ENCODE data around the gene MMAB. TPM values are rescaled to one million over a fixed set of nuclear protein-coding genes. Genes with fewer than 3 reads are reported as not detected.

The MMAB gene
- total RNA-seq, 1 experiment from 2014 or later, result 34.9 TPM

DNA sequence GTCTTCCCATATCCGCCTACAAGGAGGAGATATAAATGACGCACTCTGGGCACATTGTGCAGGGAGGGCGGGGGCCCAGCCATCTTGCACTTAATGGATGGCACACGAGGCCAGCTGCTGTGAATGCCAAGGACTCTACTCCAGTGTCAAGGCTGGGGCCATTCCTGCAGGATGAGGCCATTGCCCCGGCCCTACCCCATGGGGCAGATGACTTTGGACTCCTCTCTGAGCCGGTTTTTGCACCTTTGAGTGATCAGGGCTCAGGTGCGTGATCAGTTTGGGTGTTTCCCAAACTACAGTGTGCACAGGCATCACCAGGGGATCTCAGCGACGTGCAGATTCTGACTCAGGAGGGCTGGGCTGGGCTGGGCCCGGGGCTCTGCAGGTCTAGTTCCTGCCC is 16.1 kb downstream of the MMAB start:
- H3K27me3 ChIP-seq (ENCODE audit: insufficient read depth, low read length), result 0 out of 2 replicates have a peak, but pooled peaks cover 6% of the 10 kb centered on the region
- BruUV-seq (replicated peaks), result no TSS peak
- no peak overlapping the region for H3K4me3 ChIP-seq (replicated peaks in 1 of 2; ENCODE audit: low read depth in 1 of 2, low read length in 2 of 2)
- no peak for DNase-seq (ENCODE audit: low read depth, low spot score)
- no peak overlapping the region for H3K4me2 ChIP-seq (ENCODE audit: low read length)
- H3K36me3 ChIP-seq (ENCODE audit: control insufficient read depth in 1 of 2, insufficient read depth in 2 of 2, low read length in 2 of 2), result no peaks in the 10 kb centered on the region
- no peak overlapping the region for H3K9ac ChIP-seq (ENCODE audit: low read length)
- ChIA-PET POLR2A (no interaction called here), CTCF (no interaction called here), RAD21 (ENCODE audit: low non-redundant PET in 1 of 2, low total read pairs in 2 of 2, uncharacterized antibody in 2 of 2, unreplicated experiment in 2 of 2) (no interaction called here)
- no peak for TF ChIP-seq CBX3 (IDR thresholded peaks at IDR 0.05; ENCODE audit: low read depth)
- intact Hi-C loops (cut with micrococcal nuclease), result no loop called here
- H3K9me2 ChIP-seq (ENCODE audit: insufficient read depth), result no peaks in the 10 kb centered on the region
- H4K20me1 ChIP-seq (ENCODE audit: insufficient read depth), result no peaks in the 10 kb centered on the region
- no peaks in the 10 kb centered on the region for H3K4me1 ChIP-seq (ENCODE audit: control insufficient read depth in 1 of 2, insufficient read depth in 2 of 2, low read length in 2 of 2)
- H2AFZ ChIP-seq (ENCODE audit: low read depth, low read length, poor library complexity, severe bottlenecking), result no peak overlapping the region
- ATAC-seq, result no peak
- H3K27ac ChIP-seq (ENCODE audit: low read depth, low read length), result no peak overlapping the region
- no peaks in the 10 kb centered on the region for H3K79me2 ChIP-seq (ENCODE audit: insufficient read depth, low read length)
- no peaks in the 10 kb centered on the region for H3K9me3 ChIP-seq (ENCODE audit: control insufficient read depth in 1 of 2, insufficient read depth in 1 of 2, low read depth in 1 of 2, low read length in 2 of 2)

GRCh38 chr12:109555431-109556315 is 17.6 kb downstream of the MMAB start:
- no peaks in the 10 kb centered on the region for H3K36me3 ChIP-seq (ENCODE audit: control insufficient read depth in 1 of 2, insufficient read depth in 2 of 2, low read length in 2 of 2)
- H3K9me2 ChIP-seq (ENCODE audit: insufficient read depth), result no peaks in the 10 kb centered on the region
- no peak for ATAC-seq
- no peak overlapping the region for H2AFZ ChIP-seq (ENCODE audit: low read depth, low read length, poor library complexity, severe bottlenecking)
- intact Hi-C loops (cut with micrococcal nuclease), result no loop called here
- POLR2A ChIA-PET, result no interaction called here
- H3K4me3 ChIP-seq (replicated peaks in 1 of 2; ENCODE audit: low read depth in 1 of 2, low read length in 2 of 2), result no peak overlapping the region
- H3K9ac ChIP-seq (ENCODE audit: low read length), result no peak overlapping the region
- no peak overlapping the region for H3K27ac ChIP-seq (ENCODE audit: low read depth, low read length)
- H3K79me2 ChIP-seq (ENCODE audit: insufficient read depth, low read length), result no peaks in the 10 kb centered on the region
- BruUV-seq (replicated peaks), result no TSS peak
- H3K27me3 ChIP-seq (ENCODE audit: insufficient read depth, low read length), result 0 out of 2 replicates have a peak, but pooled peaks cover 6% of the 10 kb centered on the region
- no peak overlapping the region for H3K4me2 ChIP-seq (ENCODE audit: low read length)
- DNase-seq (ENCODE audit: low read depth, low spot score), result no peak
- H3K4me1 ChIP-seq (ENCODE audit: control insufficient read depth in 1 of 2, insufficient read depth in 2 of 2, low read length in 2 of 2), result no peaks in the 10 kb centered on the region
- CTCF ChIA-PET, result no interaction called here
- no peaks in the 10 kb centered on the region for H4K20me1 ChIP-seq (ENCODE audit: insufficient read depth)
- RAD21 ChIA-PET (ENCODE audit: low non-redundant PET in 1 of 2, low total read pairs in 2 of 2, uncharacterized antibody in 2 of 2, unreplicated experiment in 2 of 2), result no interaction called here
- no peak for TF ChIP-seq REST (IDR thresholded peaks at IDR 0.05; ENCODE audit: low read depth)
- TF ChIP-seq SP1 (IDR thresholded peaks at IDR 0.05; ENCODE audit: low read depth), result no peak
- TF ChIP-seq CTCF (IDR thresholded peaks at IDR 0.05 in 2 of 3, conservative IDR thresholded peaks at IDR 0.05 in 1 of 3; ENCODE audit: borderline replicate concordance in 1 of 3, insufficient read depth in 1 of 3, low read depth in 2 of 3, low read length in 2 of 3), result no peak
- TF ChIP-seq EZH2 (IDR thresholded peaks at IDR 0.05), result no peak
- no peak for TF ChIP-seq EGR1 (IDR thresholded peaks at IDR 0.05; ENCODE audit: low read depth)
- TF ChIP-seq JUND (IDR thresholded peaks at IDR 0.05), result no peak
- H3K9me3 ChIP-seq (ENCODE audit: control insufficient read depth in 1 of 2, insufficient read depth in 1 of 2, low read depth in 1 of 2, low read length in 2 of 2), result no peaks in the 10 kb centered on the region
